Globus pallidus (tissue), 1 donor: ENCODE data around the gene COL23A1.
"Not testable (repeated sequence)": the region's sequence is repeated elsewhere in the genome, so short reads cannot be mapped to it uniquely, and the experiment has no call there.

Experiments
- DNase-seq: peaks from one replicate; pipeline ENCODE4 v3.0.0-alpha.2; 2015; ENCODE audit warnings: low spot score

COL23A1 gene

DNA sequence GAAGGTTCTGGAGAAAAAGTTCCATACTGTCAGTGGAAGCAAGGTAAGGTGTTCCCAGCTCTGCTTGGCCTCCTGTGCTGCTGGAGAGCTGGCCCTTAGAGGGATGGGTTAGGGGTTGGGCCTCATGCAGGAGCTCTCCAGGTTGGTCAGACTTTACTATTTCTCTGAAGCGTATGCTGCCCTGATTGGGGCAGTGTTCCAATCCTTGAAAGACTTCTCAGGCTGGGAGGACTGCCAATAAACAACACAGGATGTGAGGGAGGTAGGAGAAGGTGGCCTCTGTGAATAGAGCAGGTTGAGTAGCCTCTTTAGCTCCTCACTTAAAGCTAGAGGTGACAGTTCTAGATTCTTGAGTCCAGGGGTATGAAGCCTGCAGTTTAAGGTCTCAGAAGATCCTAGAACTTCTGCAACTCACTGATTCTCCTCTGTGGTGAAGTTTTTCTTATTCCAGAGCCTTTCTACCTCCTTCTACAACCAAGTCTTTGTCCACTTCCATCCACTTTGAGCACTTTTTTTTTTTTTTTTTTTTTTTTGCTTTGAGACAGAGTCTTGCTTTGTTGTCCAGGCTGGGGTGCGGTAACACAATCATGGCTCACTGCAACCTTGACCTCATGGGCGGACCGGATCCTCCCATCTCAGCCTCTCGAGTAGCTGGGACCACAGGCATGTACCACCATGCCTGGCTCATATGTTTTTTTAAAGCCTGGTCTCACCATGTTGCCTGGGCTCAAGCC is 382.8 kb downstream of the COL23A1 start:
- DNase-seq, result no peak

GRCh38 chr5:178206166-178207101 is 383.8 kb downstream of the COL23A1 start:
- no peak for DNase-seq

DNA sequence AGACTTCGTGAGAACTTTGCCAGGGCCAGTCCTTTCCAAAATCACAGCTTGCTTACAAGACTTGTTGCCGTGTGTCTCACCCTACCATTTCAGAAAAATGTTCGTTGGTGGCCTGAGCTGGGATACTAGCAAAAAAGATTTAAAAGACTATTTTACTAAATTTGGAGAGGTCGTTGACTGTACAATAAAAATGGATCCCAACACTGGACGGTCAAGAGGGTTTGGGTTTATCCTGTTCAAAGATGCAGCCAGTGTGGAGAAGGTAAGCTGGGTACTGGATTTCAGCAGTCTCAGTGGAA is 384.5 kb downstream of the COL23A1 start:
- no peak for DNase-seq

DNA sequence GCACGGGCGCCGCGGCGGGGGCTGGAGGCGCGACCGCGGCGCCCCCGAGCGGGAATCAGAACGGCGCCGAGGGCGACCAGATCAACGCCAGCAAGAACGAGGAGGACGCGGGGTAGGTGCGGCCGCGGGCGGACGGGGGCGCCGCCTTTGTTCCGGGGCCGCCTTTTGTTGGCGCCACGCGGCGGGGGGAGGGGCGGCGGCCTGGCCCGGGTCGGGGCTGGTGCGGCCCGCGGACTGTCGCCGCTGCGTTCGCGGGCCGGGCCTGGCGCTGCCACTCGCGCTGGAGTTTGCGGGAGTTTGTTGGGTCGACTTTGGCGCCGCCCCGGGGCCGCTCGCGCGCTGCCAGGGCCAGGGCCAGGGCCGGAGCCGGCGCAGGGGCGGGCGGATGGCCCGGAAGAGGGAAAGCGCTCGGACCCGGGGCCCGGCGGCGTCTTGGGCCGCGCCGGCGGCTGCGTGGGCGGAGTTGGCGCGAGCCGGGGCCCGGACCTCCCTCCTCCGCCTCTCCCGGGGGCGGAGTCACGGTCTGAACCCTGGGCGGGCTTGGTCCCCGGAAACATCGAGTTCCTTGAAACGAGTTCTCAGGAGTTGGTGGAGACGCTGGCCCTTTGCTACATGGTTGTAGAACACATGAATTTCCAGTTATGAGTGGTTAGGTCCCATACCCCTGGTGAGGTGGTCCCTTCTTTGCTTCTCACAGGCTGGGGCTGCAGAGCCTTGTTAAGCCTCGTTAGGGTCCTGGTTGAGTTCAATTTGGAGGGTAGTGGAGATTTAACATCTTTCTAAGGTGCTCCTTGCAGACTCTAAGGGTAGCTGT is 385.1 kb downstream of the COL23A1 start:
- DNase-seq, result peak; percentile 57

DNA sequence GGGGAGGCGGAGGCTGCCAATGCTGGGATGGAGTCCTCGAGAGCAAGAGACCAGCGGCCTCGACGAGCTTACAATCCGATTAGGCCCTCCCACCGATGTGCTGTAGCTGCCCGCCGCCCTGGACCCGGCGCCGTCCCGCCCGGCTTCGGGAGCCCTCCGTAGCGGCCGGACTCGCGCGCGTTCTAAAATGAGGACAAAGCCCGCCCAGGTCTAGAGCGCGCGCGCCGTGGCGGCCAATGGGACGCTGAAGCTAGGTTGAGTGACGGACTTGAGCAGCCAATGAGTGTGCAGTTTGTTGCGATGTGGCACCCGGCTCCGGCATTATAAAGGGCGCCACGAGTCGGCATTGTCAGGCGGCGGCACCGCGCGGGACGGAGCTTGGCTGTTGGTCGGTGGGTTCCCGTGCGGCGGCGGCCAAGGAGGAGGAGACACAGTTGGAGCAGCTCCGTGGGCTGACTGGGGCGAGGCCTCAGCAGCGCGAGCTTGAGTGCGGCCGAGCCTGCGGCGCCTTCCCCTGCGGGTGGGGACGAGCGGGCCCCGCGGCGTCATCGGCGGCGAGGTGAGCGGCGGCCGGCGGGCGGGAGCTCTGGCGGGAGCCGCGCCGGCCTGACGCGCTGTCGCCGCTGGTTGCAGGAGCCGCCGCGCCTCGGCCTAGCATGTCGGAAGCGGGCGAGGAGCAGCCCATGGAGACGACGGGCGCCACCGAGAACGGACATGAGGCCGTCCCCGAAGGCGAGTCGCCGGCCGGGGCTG is 385.8 kb downstream of the COL23A1 start, which contains the start of gene HNRNPAB:
HNRNPAB (plus strand) TSS at position 352 of the 753 bp plus-strand sequence; CDS start at position 657, 305 bp downstream.
- peak; percentile 94 for DNase-seq

DNA sequence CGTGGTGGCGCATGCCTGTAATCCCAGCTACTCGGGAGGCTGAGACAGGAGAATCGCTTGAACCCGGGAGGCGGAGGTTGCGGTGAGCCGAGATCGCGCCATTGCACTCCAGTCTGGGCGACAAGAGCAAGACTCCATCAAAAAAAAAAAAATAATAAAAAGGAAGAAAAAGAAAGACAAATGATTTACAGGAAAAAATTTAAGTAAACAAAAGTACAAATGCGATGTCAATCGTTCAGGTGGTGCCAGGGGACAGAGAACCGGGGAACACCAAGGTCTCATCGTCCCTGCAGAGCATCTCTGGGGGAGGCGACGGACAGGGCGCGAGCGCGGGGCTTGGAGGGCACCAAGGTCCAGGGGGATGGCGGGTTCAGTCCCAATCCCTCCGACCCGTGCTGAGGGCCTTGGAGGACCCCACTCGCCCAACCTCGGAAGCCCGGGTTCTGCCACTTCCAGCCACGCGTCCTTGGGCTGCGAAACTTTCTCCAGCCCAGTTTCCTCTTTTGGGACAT is 386.5 kb downstream of the COL23A1 start:
- DNase-seq, result no peak

DNA sequence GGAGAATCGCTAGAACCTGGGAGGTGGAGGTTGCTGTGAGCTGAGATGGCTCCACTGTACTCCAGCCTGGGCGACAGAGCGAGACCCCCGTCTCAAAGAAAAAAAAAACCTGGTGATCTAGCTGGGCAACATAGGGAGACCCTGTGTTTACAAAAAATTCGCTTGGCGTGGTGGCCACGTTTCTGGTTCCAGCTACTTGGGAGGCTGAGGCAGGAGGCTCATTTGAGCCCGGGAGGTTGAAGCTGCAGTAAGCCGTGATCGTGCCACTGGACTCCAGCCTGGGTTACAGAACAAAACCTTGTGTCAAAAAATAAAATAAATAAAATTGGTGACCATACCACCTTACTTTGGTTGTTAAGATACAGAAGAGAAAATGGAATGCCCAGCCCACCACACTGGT is 387.7 kb downstream of the COL23A1 start:
- DNase-seq, result no peak

- no peak for DNase-seq
Measured at GRCh38 chr5:178201927-178202235, 388.3 kb downstream of the COL23A1 start.

- DNase-seq, result no peak
Measured at GRCh38 chr5:178201221-178201926, 388.8 kb downstream of the COL23A1 start.

DNA sequence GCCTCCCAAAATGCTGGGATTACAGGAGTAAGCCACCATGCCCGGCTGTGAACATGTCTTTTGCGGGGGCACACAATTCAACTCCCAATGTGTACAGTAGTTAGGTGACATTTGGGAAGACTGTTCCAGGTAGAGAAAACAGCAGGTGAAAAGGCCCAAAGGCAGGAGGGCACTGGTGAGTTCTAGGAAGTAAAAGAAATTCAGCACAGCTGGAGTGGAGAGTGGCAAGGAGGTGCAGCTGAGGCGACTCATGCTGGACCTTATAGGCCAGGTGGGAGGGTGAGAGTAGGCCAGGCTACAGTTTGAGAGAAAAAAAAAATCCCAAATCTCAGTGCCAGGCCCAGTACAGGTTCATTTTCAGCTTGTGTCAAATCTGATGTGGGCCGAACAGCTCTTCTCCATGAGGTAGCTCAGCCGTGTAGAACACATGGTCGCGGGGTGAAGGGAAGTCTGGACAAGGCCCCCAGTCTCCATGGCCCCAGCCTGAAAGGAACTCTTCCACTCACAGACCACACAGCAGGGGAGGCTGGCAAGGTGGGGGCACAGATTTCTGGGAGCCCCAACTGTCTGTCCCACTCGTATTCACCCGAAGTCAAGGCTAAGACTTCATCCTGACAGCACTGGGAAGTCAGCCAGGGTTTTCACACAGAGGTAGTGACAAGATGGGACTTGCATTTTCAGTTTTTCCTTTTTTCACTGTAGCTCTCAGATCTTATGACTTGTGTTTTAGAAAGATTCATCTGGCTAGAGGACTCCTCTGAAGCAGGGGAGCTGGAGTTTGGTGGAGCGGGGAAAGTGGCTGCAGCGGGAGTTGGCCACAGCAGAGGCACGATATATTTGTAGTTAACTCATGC is 390.4 kb downstream of the COL23A1 start:
- DNase-seq, result no peak

DNA sequence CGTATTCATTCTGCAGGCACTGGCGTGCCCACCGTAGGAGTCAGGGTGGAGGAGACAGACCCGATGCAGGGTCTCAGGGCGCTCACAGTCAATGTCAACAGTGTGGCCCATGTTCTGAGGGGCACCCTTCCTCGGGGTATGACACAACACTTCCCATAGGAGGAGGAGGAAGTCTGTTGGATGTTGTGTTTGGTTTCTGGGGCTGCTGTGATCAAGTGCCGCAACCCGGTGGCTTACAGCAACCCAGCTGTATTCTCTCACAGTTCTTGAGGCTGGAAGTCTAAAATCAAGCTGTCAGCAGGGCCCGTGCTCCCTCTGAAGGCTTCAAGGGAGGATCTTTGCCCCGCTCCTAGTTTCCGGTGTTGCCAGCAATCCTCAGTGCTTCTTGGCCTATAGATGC is 391.5 kb downstream of the COL23A1 start:
- no peak for DNase-seq

- DNase-seq, result not testable (repeated sequence)
Measured at GRCh38 chr5:178198151-178198550, 392.0 kb downstream of the COL23A1 start.

DNA sequence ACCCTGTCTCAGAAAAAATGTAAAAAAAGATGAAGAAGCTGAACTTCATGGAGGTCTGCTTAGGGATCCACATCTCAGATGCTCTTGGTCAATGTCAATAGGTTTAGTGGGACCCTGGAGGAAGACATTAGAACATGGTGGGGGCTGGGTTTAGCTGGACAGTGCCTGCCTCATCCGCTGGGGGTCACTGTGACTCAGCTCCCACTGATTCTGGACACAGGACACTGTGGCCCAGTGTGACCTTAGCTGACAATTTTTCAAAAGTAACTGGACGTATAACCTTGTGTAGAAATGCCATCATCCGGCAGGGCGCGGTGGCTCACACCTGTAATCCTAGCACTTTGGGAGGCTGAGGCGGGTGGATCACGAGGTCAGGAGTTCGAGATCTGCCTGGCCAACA is 393.2 kb downstream of the COL23A1 start:
- no peak for DNase-seq

DNA sequence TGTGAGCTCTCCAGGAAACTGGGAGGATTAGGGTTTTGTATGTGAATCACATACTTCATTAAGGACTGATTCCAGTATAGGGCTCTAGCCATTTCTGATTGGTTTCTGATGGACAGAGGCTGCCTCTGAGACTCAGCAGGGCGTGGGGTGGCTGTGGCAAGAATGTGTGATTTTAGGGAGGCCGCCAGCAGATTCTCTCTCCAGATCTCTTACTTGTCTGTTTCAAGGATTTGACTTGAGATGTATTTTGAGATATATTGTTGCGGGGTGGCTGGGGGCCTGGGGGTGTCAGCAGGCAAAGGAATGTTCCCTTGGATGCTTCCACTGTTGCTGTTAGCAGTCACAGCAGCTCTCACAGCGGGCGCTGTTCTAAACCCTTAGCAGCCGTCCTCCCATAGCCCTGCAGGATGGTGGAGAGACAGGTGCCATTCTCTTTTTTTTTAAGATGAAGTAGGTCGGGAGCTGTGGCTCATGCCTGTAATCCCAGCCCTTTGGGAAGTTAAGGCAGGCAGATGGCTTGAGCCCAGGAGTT is 393.8 kb downstream of the COL23A1 start:
- DNase-seq, result no peak

DNA sequence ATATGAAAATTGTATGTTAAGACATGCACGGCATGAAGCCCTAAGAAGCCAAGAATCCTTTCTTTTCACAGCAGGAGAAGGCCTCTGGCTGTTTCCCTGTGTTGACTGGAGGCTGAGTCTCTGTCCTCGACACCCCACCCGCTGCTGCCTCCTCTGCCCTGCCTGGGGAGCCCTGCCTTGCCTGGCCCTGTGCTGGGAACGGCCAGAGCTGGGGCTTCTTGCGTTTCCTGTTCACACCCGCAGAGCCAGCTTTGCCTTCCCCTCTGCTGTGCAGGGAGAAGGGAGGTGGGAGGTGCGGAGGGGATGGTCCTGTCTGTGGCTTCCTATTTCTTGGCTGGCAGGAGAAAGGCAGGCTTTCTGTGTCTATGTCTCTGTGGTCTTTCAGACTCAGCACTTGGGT is 396.2 kb downstream of the COL23A1 start:
- no peak for DNase-seq

GRCh38 chr5:178193251-178193809 is 396.9 kb downstream of the COL23A1 start:
- no peak for DNase-seq

- DNase-seq, result no peak
Measured at GRCh38 chr5:178192787-178193186, 397.4 kb downstream of the COL23A1 start.

DNA sequence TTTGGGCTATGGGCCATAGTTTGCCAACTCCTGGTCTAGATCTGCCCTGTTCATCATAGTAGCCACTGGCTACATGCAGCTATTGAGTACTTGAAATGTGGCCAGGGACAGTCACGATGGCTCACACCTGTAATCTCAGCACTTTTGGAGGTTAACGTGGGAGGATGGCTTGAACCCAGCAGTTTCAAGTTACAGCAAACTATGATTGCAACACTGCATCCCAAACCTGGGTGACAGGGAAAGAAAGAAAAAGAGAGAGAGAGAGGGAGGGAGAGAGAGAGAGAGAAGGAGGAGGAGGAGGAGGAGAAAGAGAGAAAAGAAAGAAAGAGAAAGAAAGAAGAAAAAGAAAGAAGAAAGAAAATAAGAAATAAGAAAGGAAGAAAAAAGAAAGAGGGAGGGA is 397.9 kb downstream of the COL23A1 start:
- DNase-seq, result no peak

DNA sequence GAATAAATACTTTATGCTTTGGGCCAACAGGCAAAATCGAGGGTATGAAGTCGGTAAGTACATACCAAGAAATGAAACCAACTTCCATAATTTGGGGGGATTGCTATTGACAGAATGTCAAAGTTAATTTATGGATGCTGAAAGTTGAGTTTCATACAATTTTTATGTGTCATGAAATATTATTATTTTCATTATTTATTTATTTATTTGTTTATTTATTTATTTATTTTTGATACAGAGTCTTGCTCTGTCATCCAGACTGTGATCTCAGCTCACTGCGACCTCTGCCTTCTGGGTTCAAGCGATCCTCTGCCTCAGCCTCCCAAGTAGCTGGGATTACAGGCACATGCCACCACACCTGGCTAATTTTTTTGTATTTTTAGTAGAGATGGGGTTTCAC is 398.5 kb downstream of the COL23A1 start:
- DNase-seq, result no peak
